Measurements from ENCODE around the gene FAM199X. TPM values are rescaled to one million over a fixed set of nuclear protein-coding genes. Genes with fewer than 3 reads are reported as not detected.
A peak's percentile ranks its signal among the peaks of the same experiment; 100 is the strongest.

Gene FAM199X
- total RNA-seq, 1 donor from 2014 or later, result 15.0 TPM

- H3K27me3 ChIP-seq, result no peaks in the 10 kb centered on the region
- H3K4me3 ChIP-seq, result no peak overlapping the region
- intact Hi-C loops (cut with DNase I), result no loop called here
- no peaks in the 10 kb centered on the region for H3K4me1 ChIP-seq
- no peak for DNase-seq (ENCODE audit: extremely low spot score in 2 of 2)
- H3K27ac ChIP-seq, result no peak overlapping the region
- no peaks in the 10 kb centered on the region for H3K36me3 ChIP-seq
- H3K9me3 ChIP-seq, result no peaks in the 10 kb centered on the region
- TF ChIP-seq CTCF (IDR thresholded peaks at IDR 0.05) (no peak), POLR2A (IDR thresholded peaks at IDR 0.05) (no peak)
Measured at GRCh38 chrX:104141087-104141760, 25.0 kb upstream of the FAM199X start.

DNA sequence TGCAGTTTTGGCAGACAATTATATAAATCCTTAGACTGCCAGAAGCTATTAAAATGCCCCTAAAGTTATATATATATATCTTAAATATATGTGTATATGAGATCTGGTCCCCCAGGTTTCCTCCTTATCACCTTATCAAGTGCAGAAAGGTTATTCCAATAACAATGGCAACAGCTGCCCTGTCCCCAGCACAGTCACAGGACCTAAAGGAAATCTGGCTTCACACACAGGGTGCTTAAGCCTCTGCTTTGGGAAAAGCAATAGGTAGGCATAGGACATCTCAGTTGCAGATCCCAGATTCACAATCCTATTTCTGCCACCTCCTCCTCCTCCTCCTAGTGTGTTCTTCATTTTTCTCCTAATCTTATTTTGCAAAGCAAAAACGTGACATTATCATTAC, 15.2 kb upstream of the FAM199X start:
- no peak overlapping the region for H3K4me3 ChIP-seq
- TF ChIP-seq POLR2A (IDR thresholded peaks at IDR 0.05) (no peak), POLR2AphosphoS5 (IDR thresholded peaks at IDR 0.05; ENCODE audit: insufficient read depth in 1 of 2, low read depth in 1 of 2) (no peak), CTCF (IDR thresholded peaks at IDR 0.05) (no peak)

GRCh38 chrX:104156630-104157529, 9.4 kb upstream of the FAM199X start, which contains the start of gene SLC25A53:
Gene SLC25A53, minus strand, starts transcription at chrX:104157009. Its CDS starts 51,752 bp downstream, at chrX:104105257.
- Histone ChIP-seq H3K36me3 (no peaks in the 10 kb centered on the region), H3K4me3 (peak within 1 kb of the TSS; percentile 51 to 53), H3K27ac (peak within 1 kb of the TSS; percentile 82), H3K9me3 (no peaks in the 10 kb centered on the region), H3K27me3 (no peaks in the 10 kb centered on the region), H3K4me1 (peaks cover 7% of the 10 kb centered on the region)
- DNase-seq (ENCODE audit: extremely low spot score in 2 of 2), result no peak
- intact Hi-C loops (cut with DNase I), result no loop called here
- no peak for TF ChIP-seq CTCF (IDR thresholded peaks at IDR 0.05)
- peak; percentile 61 to 88 for TF ChIP-seq POLR2AphosphoS5 (IDR thresholded peaks at IDR 0.05; ENCODE audit: insufficient read depth in 1 of 2, low read depth in 1 of 2)
- TF ChIP-seq POLR2A (IDR thresholded peaks at IDR 0.05), result peak in 1 of 2 donors; percentile 50

More for the DNA sequence above, 15.2 kb upstream of the FAM199X start:
- H3K27me3 ChIP-seq, result no peaks in the 10 kb centered on the region
- H3K27ac ChIP-seq, result no peak overlapping the region
- no peaks in the 10 kb centered on the region for H3K36me3 ChIP-seq
- H3K9me3 ChIP-seq, result no peaks in the 10 kb centered on the region
- intact Hi-C loops (cut with DNase I), result no loop called here
- DNase-seq (ENCODE audit: extremely low spot score in 2 of 2), result no peak
- H3K4me1 ChIP-seq, result peaks cover 7% of the 10 kb centered on the region

GRCh38 chrX:104166735-104167436, 633 bp downstream of the FAM199X start:
- Histone ChIP-seq H3K27ac (peak overlapping the region; percentile 84), H3K27me3 (no peaks in the 10 kb centered on the region), H3K36me3 (no peaks in the 10 kb centered on the region), H3K4me3 (peak overlapping the region; percentile 68 to 74), H3K9me3 (no peaks in the 10 kb centered on the region), H3K4me1 (peaks cover 18% of the 10 kb centered on the region)
- intact Hi-C loops (cut with DNase I), result no loop called here
- DNase-seq (ENCODE audit: extremely low spot score in 2 of 2), result no peak
- no peak for TF ChIP-seq POLR2A (IDR thresholded peaks at IDR 0.05)

DNA sequence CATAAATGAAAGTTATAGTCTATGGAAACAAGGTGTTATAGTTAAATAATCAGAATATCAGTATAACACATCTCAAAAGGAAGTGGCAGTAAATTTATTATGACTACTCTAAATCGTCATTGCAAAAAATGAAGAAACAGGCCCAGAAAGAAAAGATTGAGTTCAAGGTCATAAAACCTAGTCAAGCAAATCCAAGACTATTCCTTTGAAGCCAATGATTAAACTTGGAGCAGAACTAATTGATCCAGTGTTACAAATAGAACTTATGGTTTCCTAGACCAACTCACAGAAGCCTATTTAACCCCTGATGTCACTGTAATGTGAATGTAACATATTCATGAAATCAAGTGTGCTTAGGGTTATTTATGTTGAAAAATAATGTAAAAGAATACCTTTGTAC, 1.9 kb downstream of the FAM199X start:
- no peak overlapping the region for H3K4me3 ChIP-seq
- no peak overlapping the region for H3K27ac ChIP-seq
- no peaks in the 10 kb centered on the region for H3K36me3 ChIP-seq
- no peak for DNase-seq (ENCODE audit: extremely low spot score in 2 of 2)
- H3K9me3 ChIP-seq, result no peaks in the 10 kb centered on the region
- no peak for TF ChIP-seq POLR2A (IDR thresholded peaks at IDR 0.05)
- no peak for TF ChIP-seq CTCF (IDR thresholded peaks at IDR 0.05)
- no peak for TF ChIP-seq POLR2AphosphoS5 (IDR thresholded peaks at IDR 0.05; ENCODE audit: insufficient read depth in 1 of 2, low read depth in 1 of 2)
- intact Hi-C loops (cut with DNase I), result no loop called here
- H3K27me3 ChIP-seq, result no peaks in the 10 kb centered on the region
- peaks cover 18% of the 10 kb centered on the region for H3K4me1 ChIP-seq
